ENCODE measurements around the gene CINP.
A peak's percentile ranks its signal among the peaks of the same experiment; 100 is the strongest.

Gene CINP

DNA sequence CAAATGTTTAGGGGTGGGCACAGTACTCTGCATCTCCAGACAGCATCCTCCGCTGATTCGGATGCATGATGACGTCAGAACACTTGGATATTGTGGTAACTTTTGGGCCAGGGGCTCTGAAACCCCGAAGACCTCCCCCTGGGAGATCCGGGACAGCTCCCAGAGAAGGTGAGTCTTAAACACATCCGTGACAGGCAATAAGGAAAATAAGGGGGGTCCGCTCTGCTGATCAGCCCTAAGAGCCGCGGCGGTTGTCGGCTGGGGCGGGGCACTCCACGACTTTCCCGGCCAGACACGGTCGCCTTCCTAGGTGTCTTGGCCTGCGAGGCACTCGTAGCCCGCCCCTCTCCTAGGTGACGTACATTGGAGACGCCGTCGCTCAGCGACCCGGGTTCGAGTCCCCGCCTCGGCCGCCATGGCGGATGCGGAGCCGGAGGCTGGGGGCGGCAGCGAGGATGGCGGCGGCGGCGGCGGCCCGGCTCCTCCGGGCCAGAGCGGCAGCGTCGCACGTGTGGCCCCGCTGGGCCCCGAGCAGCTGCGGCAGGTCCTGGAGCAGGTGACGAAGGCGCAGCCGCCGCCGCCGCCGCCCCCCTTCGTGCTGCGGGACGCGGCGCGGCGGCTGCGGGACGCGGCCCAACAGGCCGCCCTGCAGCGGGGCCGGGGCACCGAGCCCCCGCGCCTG, 43.2 kb downstream of the CINP start, which contains the start of gene ZNF839:
Gene ZNF839 (plus strand): TSS at position 396 of the 682 bp plus-strand sequence. CDS start 20 bp downstream, at position 416.
- DNase-seq = peak; percentile 82

- DNase-seq = no peak
Observed at GRCh38 chr14:102318781-102319276, 43.9 kb downstream of the CINP start.

GRCh38 chr14:102317564-102318248, 45.0 kb downstream of the CINP start:
- peak; percentile 78 for DNase-seq

DNA sequence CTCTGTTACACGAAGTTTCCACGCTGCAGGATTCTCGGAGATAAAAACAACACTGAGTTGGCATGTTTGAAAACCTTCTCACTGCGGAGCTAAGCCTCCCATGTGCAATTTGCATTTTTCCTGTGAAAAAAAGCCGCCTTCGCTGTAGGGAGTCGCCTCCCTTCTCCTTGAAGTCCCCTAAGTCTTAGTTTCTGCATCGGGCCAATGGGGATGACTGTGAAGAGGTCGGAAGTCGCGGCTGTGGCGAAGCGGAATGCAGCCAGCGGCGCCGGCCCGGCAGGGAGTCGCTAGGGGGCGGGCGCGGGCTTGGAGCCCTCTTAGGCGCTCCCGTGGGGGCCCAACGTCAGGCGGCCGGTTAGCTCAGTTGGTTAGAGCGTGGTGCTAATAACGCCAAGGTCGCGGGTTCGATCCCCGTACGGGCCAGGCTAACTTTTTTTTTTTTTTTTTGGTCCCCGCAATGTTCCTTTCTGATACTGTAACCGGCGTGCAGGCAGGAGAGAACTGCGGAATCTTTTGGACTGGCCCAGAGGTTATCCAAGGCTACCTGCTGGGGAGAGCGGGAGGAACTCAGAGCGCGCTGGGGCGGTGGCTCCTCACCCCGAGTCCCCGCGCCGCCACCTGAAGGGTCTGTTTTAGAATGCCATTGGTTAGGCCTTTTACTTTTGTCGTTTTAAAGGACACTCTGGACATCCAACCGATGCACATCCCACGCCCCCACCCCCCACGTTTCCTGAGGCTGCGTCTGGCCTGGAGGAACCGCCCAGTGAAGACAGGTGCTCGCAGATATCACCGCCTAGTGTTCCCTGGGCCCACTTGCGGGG, 45.7 kb downstream of the CINP start:
- peak; percentile 87 for DNase-seq

- DNase-seq = peak; percentile 57
Observed at GRCh38 chr14:102316338-102316742, 46.4 kb downstream of the CINP start.

- no peak for DNase-seq
Observed at GRCh38 chr14:102315121-102315520, 47.6 kb downstream of the CINP start.

- DNase-seq = peak; percentile 74
Observed at GRCh38 chr14:102314242-102315011, 48.3 kb downstream of the CINP start.

DNA sequence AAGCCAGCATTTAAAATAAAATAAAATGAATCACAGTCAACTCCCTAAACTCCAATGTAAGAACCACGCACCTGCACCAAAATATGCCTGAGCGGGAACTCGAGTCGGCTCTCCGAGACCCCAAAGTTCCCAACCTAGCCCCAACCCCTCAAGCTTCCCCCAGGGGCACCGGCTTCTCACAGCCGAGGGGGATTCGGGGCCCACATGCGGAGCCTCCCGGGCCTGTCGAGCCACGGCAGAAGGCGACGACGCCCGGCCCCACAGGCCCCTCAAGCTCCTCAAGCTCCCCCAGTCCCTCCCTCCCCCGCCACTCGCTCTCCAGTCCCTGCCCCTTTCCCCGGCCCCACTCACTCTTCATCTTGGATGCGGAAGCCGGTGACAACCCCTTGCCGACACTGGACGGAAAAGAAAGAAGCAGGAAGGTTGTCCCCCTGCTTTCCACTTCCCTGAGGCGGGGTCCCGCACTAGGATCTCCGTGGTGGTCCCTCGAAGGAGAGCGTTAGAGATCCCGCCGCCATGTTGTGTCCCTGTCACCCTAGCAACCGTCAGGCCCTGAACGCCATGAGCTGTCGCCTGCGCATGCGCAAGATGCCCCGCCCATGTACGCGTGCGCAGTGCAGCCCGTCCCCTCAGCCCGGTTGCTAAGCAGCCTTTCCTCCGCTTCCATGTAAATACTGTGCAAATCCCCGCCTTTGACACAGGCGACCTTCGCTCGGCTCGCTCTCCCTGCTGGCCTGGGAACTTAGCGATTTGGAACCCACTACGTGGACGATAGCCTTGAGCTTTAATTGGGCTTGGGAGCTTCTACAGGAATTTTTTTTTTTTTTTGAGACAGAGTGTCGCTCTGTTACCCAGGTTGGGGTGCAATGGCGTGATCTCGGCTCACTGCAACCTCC, 57.8 kb downstream of the CINP start, which contains the start of gene MOK:
Gene MOK (minus strand): TSS at position 554 of the 896 bp plus-strand sequence. CDS start 196 bp downstream, at position 358.
- DNase-seq = peak; percentile 94

GRCh38 chr14:102303664-102304063, 59.0 kb downstream of the CINP start:
- no peak for DNase-seq

- peak; percentile 6 for DNase-seq
Observed at GRCh38 chr14:102298303-102299070, 64.2 kb downstream of the CINP start.
